Measurements from ENCODE around the gene ACBD6. TPM values are rescaled to one million over a fixed set of nuclear protein-coding genes. Genes with fewer than 3 reads are reported as not detected.

The ACBD6 gene
- total RNA-seq, 1 donor from 2014 or later: 43.4 TPM

DNA sequence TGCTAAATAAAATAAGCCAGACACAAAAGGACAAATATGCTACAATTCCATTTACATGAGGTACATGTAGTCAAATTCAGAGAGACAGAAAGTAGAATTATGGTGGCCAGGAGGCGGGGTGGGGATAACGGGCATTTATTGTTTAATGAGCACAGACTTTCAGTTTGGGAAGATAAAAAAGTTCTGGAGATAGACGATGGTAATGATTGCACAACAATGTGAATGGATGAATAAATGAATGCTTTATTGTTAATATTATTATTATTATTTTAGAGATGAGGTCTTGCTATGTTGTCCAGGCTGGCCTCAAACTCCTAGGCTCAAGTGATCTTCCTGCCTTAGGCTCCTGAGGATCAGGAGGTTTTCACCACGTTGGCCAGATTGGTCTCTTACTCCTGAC, 150.4 kb downstream of the ACBD6 start:
- Histone ChIP-seq H3K27ac (ENCODE audit: low read depth, low read length) (no peak overlapping the region), H3K79me2 (ENCODE audit: insufficient read depth, low read length) (peaks cover 2% of the 10 kb centered on the region), H3K4me2 (ENCODE audit: low read length) (no peak overlapping the region), H3K4me3 (ENCODE audit: insufficient read depth, low read depth, low read length) (no peak overlapping the region), H4K20me1 (ENCODE audit: insufficient read depth, low read length) (peaks cover 4% of the 10 kb centered on the region), H2AFZ (ENCODE audit: low read depth, low read length) (no peak overlapping the region), H3K9ac (ENCODE audit: low read length) (no peak overlapping the region), H3K4me1 (ENCODE audit: insufficient read depth, low read length) (no peaks in the 10 kb centered on the region), H3K27me3 (ENCODE audit: insufficient read depth, low read length) (no peaks in the 10 kb centered on the region), H3K36me3 (ENCODE audit: insufficient read depth, low read length) (no peaks in the 10 kb centered on the region), H3K9me3 (ENCODE audit: insufficient read depth, low read depth, low read length) (no peaks in the 10 kb centered on the region)
- FAIRE-seq (no peak), DNase-seq (ENCODE audit: low read depth) (no peak)
- H3K9me3 Mint-ChIP-seq (ENCODE audit: unreplicated experiment): no peaks in the 10 kb centered on the region
- no peak overlapping the region for H3K4me3 Mint-ChIP-seq (ENCODE audit: unreplicated experiment)
- no peak overlapping the region for H3K27ac Mint-ChIP-seq (ENCODE audit: unreplicated experiment)
- no peaks in the 10 kb centered on the region for H3K27me3 Mint-ChIP-seq (ENCODE audit: low read depth, unreplicated experiment)
- H3K4me1 Mint-ChIP-seq (ENCODE audit: low read depth, unreplicated experiment): peaks cover 4% of the 10 kb centered on the region
- TF ChIP-seq EZH2 (IDR thresholded peaks at IDR 0.05; ENCODE audit: insufficient read depth, low read length) (no peak), CTCF (IDR thresholded peaks at IDR 0.05; ENCODE audit: insufficient read depth, low read depth, low read length) (no peak)
- no peaks in the 10 kb centered on the region for H3K36me3 Mint-ChIP-seq (ENCODE audit: low read depth, unreplicated experiment)

DNA sequence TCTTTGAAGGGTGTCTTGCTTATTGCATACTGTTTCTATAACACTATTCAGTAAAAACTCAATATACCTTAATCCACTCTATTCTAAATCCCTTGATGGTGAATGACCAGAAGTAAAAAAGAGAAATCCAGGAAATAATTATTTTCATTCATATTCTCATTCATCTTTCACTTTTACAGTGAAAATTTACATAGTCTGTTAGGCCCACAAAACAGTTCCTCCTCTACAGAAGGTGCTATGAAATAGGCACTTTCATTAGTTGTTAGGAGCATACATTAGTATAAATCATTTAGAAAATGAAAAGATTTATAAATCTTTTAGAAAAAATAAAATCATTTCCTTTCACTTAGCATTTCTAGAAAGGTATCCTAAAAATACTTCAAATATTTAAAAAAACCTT, 157.2 kb downstream of the ACBD6 start:
- no peaks in the 10 kb centered on the region for H3K27me3 ChIP-seq (ENCODE audit: insufficient read depth, low read length)
- H3K9me3 ChIP-seq (ENCODE audit: insufficient read depth, low read depth, low read length): no peaks in the 10 kb centered on the region
- TF ChIP-seq EZH2 (IDR thresholded peaks at IDR 0.05; ENCODE audit: insufficient read depth, low read length): no peak
- no peak for TF ChIP-seq CTCF (IDR thresholded peaks at IDR 0.05; ENCODE audit: insufficient read depth, low read depth, low read length)
- no peak overlapping the region for H2AFZ ChIP-seq (ENCODE audit: low read depth, low read length)
- H3K9ac ChIP-seq (ENCODE audit: low read length): no peak overlapping the region
- Mint-ChIP-seq H3K27me3 (ENCODE audit: low read depth, unreplicated experiment) (no peaks in the 10 kb centered on the region), H3K36me3 (ENCODE audit: low read depth, unreplicated experiment) (no peaks in the 10 kb centered on the region), H3K9me3 (ENCODE audit: unreplicated experiment) (no peaks in the 10 kb centered on the region), H3K4me1 (ENCODE audit: low read depth, unreplicated experiment) (peaks cover 4% of the 10 kb centered on the region), H3K4me3 (ENCODE audit: unreplicated experiment) (no peak overlapping the region), H3K27ac (ENCODE audit: unreplicated experiment) (no peak overlapping the region)
- DNase-seq (ENCODE audit: low read depth): no peak
- no peaks in the 10 kb centered on the region for H3K79me2 ChIP-seq (ENCODE audit: insufficient read depth, low read length)
- H3K4me2 ChIP-seq (ENCODE audit: low read length): no peak overlapping the region
- H3K4me1 ChIP-seq (ENCODE audit: insufficient read depth, low read length): no peaks in the 10 kb centered on the region
- no peak overlapping the region for H3K27ac ChIP-seq (ENCODE audit: low read depth, low read length)
- H3K36me3 ChIP-seq (ENCODE audit: insufficient read depth, low read length): no peaks in the 10 kb centered on the region
- no peak for FAIRE-seq
- H3K4me3 ChIP-seq (ENCODE audit: insufficient read depth, low read depth, low read length): no peak overlapping the region
- H4K20me1 ChIP-seq (ENCODE audit: insufficient read depth, low read length): peaks cover 11% of the 10 kb centered on the region

GRCh38 chr1:180343921-180344769, 158.2 kb downstream of the ACBD6 start:
- FAIRE-seq (no peak), DNase-seq (ENCODE audit: low read depth) (peak; percentile 23)
- Histone ChIP-seq H3K27ac (ENCODE audit: low read depth, low read length) (no peak overlapping the region), H4K20me1 (ENCODE audit: insufficient read depth, low read length) (peaks cover 17% of the 10 kb centered on the region), H3K27me3 (ENCODE audit: insufficient read depth, low read length) (no peaks in the 10 kb centered on the region), H3K9ac (ENCODE audit: low read length) (no peak overlapping the region), H3K4me3 (ENCODE audit: insufficient read depth, low read depth, low read length) (no peak overlapping the region), H3K9me3 (ENCODE audit: insufficient read depth, low read depth, low read length) (no peaks in the 10 kb centered on the region), H2AFZ (ENCODE audit: low read depth, low read length) (no peak overlapping the region), H3K36me3 (ENCODE audit: insufficient read depth, low read length) (no peaks in the 10 kb centered on the region), H3K4me1 (ENCODE audit: insufficient read depth, low read length) (no peaks in the 10 kb centered on the region), H3K79me2 (ENCODE audit: insufficient read depth, low read length) (no peaks in the 10 kb centered on the region), H3K4me2 (ENCODE audit: low read length) (no peak overlapping the region)
- Mint-ChIP-seq H3K36me3 (ENCODE audit: low read depth, unreplicated experiment) (peaks cover 3% of the 10 kb centered on the region), H3K9me3 (ENCODE audit: unreplicated experiment) (no peaks in the 10 kb centered on the region), H3K4me1 (ENCODE audit: low read depth, unreplicated experiment) (peaks cover 4% of the 10 kb centered on the region), H3K27ac (ENCODE audit: unreplicated experiment) (no peak overlapping the region), H3K4me3 (ENCODE audit: unreplicated experiment) (no peak overlapping the region), H3K27me3 (ENCODE audit: low read depth, unreplicated experiment) (no peaks in the 10 kb centered on the region)
- TF ChIP-seq CTCF (IDR thresholded peaks at IDR 0.05; ENCODE audit: insufficient read depth, low read depth, low read length): no peak
- TF ChIP-seq EZH2 (IDR thresholded peaks at IDR 0.05; ENCODE audit: insufficient read depth, low read length): no peak

All from astrocyte (in vitro differentiated cells and primary cell).